Activated CD8-positive, alpha-beta T cell treated with anti-CD3 and anti-CD28 coated beads for 36 hours (primary cell): ENCODE results near the gene PDSS2. TPM values are rescaled to one million over a fixed set of nuclear protein-coding genes. Genes with fewer than 3 reads are reported as not detected.

Source experiments
- ATAC-seq: fragments of 200-7000 bp; cut with Tn5 transposase; one replicate; pipeline ENCODE4 v1.10.0; 2021; ENCODE audit warnings: mild to moderate bottlenecking, moderate library complexity
- CTCF ChIA-PET: fragments of 350-600 bp; sonication (Branson Sonifier 250); formaldehyde crosslinking; loops from one replicate; lab custom pipeline; 2021; ENCODE audit warnings: antibody characterized with exemption; lab: Charles Lee
- POLR2A ChIA-PET: fragments of 350-600 bp; sonication (Branson Sonifier 250); formaldehyde crosslinking; loops from one replicate; lab custom pipeline; 2021; ENCODE audit warnings: antibody characterized with exemption; lab: Charles Lee
- DNase-seq: peaks from one replicate; pipeline ENCODE4 v3.0.0-alpha.2; 2020
- H3K27ac Mint-ChIP-seq: one replicate; pipeline ENCODE4 v1.8.0; 2021; ENCODE audit warnings: mild to moderate bottlenecking, mixed read lengths
- H3K27me3 Mint-ChIP-seq: one replicate; pipeline ENCODE4 v1.8.0; 2021; ENCODE audit warnings: mixed read lengths
- H3K36me3 Mint-ChIP-seq: one replicate; pipeline ENCODE4 v1.8.0; 2021; ENCODE audit warnings: low read depth, mixed read lengths
- H3K4me1 Mint-ChIP-seq: one replicate; pipeline ENCODE4 v1.8.0; 2021; ENCODE audit warnings: low read depth, mixed read lengths
- H3K4me3 Mint-ChIP-seq: one replicate; pipeline ENCODE4 v1.8.0; 2021; ENCODE audit warnings: mild to moderate bottlenecking, moderate library complexity, mixed read lengths
- H3K9me3 Mint-ChIP-seq: one replicate; pipeline ENCODE4 v1.8.0; 2021; ENCODE audit warnings: mixed read lengths
- CTCF ChIP-seq: fragments of 200-600 bp; IDR thresholded peaks from one replicate; pipeline ENCODE4 v1.8.0; 2022; ENCODE audit warnings: antibody characterized with exemption, mild to moderate bottlenecking
- intact Hi-C: fragments of 100-400 bp; cut with micrococcal nuclease; formaldehyde crosslinking; loops from one replicate; pipeline ENCODE4 v1.10.0; 2022
- total RNA-seq, 2 experiments: library from RNA; stranded (reverse); gene quantifications; one replicate each; pipeline ENCODE4 v1.2.3, GENCODE V29; 2021

Gene PDSS2
- total RNA-seq, 2 experiments from 2014 or later, result 13.2 to 14.8 TPM

- H3K4me3 Mint-ChIP-seq, result no peak overlapping the region
- no peak for ATAC-seq
- DNase-seq, result no peak
- no peak for TF ChIP-seq CTCF
- H3K9me3 Mint-ChIP-seq, result peaks cover 4% of the 10 kb centered on the region
- CTCF ChIA-PET, result no interaction called here
- H3K27me3 Mint-ChIP-seq, result no peaks in the 10 kb centered on the region
- H3K27ac Mint-ChIP-seq, result no peak overlapping the region
- peaks cover 15% of the 10 kb centered on the region for H3K36me3 Mint-ChIP-seq
- intact Hi-C loops, result no loop called here
- H3K4me1 Mint-ChIP-seq, result no peaks in the 10 kb centered on the region
- POLR2A ChIA-PET, result no interaction called here
Observed at GRCh38 chr6:107409942-107410341, 49.4 kb downstream of the PDSS2 start.

- ATAC-seq (no peak), DNase-seq (no peak)
- TF ChIP-seq CTCF, result no peak
- Mint-ChIP-seq H3K4me3 (no peak overlapping the region), H3K27ac (no peak overlapping the region), H3K27me3 (no peaks in the 10 kb centered on the region), H3K36me3 (peaks cover 26% of the 10 kb centered on the region), H3K4me1 (no peaks in the 10 kb centered on the region), H3K9me3 (peaks cover 12% of the 10 kb centered on the region)
- ChIA-PET POLR2A (no interaction called here), CTCF (no interaction called here)
- intact Hi-C loops, result no loop called here
Observed at GRCh38 chr6:107408714-107409113, 50.6 kb downstream of the PDSS2 start.

GRCh38 chr6:107405002-107405401 lies 54.4 kb downstream of the PDSS2 start:
- CTCF ChIA-PET, result no interaction called here
- no peak overlapping the region for H3K4me3 Mint-ChIP-seq
- POLR2A ChIA-PET, result no interaction called here
- intact Hi-C loops, result no loop called here
- ATAC-seq, result no peak
- H3K36me3 Mint-ChIP-seq, result peaks cover 53% of the 10 kb centered on the region
- no peaks in the 10 kb centered on the region for H3K4me1 Mint-ChIP-seq
- H3K27ac Mint-ChIP-seq, result no peak overlapping the region
- H3K9me3 Mint-ChIP-seq, result peaks cover 30% of the 10 kb centered on the region
- H3K27me3 Mint-ChIP-seq, result no peaks in the 10 kb centered on the region
- no peak for DNase-seq
- TF ChIP-seq CTCF, result no peak

GRCh38 chr6:107402533-107402932 lies 56.8 kb downstream of the PDSS2 start:
- CTCF ChIA-PET, result no interaction called here
- Mint-ChIP-seq H3K36me3 (peaks cover 59% of the 10 kb centered on the region), H3K27ac (no peak overlapping the region), H3K9me3 (peaks cover 30% of the 10 kb centered on the region), H3K4me1 (no peaks in the 10 kb centered on the region), H3K4me3 (no peak overlapping the region), H3K27me3 (no peaks in the 10 kb centered on the region)
- POLR2A ChIA-PET, result no interaction called here
- no peak for TF ChIP-seq CTCF
- ATAC-seq (no peak), DNase-seq (no peak)
- intact Hi-C loops, result no loop called here

- H3K4me3 Mint-ChIP-seq, result no peak overlapping the region
- no peak for TF ChIP-seq CTCF
- H3K27me3 Mint-ChIP-seq, result no peaks in the 10 kb centered on the region
- ATAC-seq (no peak), DNase-seq (no peak)
- ChIA-PET POLR2A (no interaction called here), CTCF (interaction anchor here (0.8 kb wide), 1 partner anchor 15 kb away, joined by 3 read pairs; no protein-coding TSS in a partner anchor)
- intact Hi-C loops, result no loop called here
- peaks cover 57% of the 10 kb centered on the region for H3K36me3 Mint-ChIP-seq
- no peaks in the 10 kb centered on the region for H3K4me1 Mint-ChIP-seq
- H3K9me3 Mint-ChIP-seq, result peaks cover 33% of the 10 kb centered on the region
- no peak overlapping the region for H3K27ac Mint-ChIP-seq
Observed at GRCh38 chr6:107401573-107401972, 57.8 kb downstream of the PDSS2 start.
